WTC11 (cell line): ENCODE measurements around the gene FAM9A. TPM values are rescaled to one million over a fixed set of nuclear protein-coding genes. Genes with fewer than 3 reads are reported as not detected.

ENCODE experiments used
- ATAC-seq: fragments of 200-7000 bp; cut with Tn5 transposase; 2 replicates; pipeline ENCODE4 v1.10.0; 2021; ENCODE audit warnings: mild to moderate bottlenecking, moderate library complexity
- CTCF ChIA-PET: fragments of 300-600 bp; sonication (Branson Sonifier 250); formaldehyde crosslinking; loops from one replicate; lab custom pipeline; 2021; ENCODE audit warnings: antibody characterized with exemption; lab: Charles Lee
- POLR2A ChIA-PET: fragments of 350-600 bp; sonication (Branson Sonifier 250); formaldehyde crosslinking; loops from one replicate; lab custom pipeline; 2021; ENCODE audit warnings: antibody characterized with exemption; lab: Charles Lee
- DNase-seq: peaks from one replicate; pipeline ENCODE4 v3.0.0; 2021; ENCODE audit warnings: low spot score
- H3K27ac Mint-ChIP-seq: 2 replicates; pipeline ENCODE4 v1.8.0; 2021; ENCODE audit warnings: mixed read lengths
- H3K27me3 Mint-ChIP-seq: 2 replicates; pipeline ENCODE4 v1.8.0; 2021; ENCODE audit warnings: low read depth, mild to moderate bottlenecking, moderate library complexity, mixed read lengths
- H3K36me3 Mint-ChIP-seq: 2 replicates; pipeline ENCODE4 v1.8.0; 2021; ENCODE audit warnings: mixed read lengths
- H3K4me1 Mint-ChIP-seq: 2 replicates; pipeline ENCODE4 v1.8.0; 2022; ENCODE audit warnings: mixed read lengths
- H3K4me3 Mint-ChIP-seq: 2 replicates; pipeline ENCODE4 v1.8.0; 2021; ENCODE audit warnings: mild to moderate bottlenecking, moderate library complexity, mixed read lengths
- H3K9me3 Mint-ChIP-seq: 2 replicates; pipeline ENCODE4 v1.8.0; 2021; ENCODE audit warnings: mixed read lengths
- ATF3 ChIP-seq: sonication (generic); formaldehyde crosslinking; conservative IDR thresholded peaks from 2 replicates; pipeline ENCODE4 v1.8.1; 2022; ENCODE audit warnings: mild to moderate bottlenecking, missing genetic modification reagents
- CDX4 ChIP-seq: fragments of 250-450 bp; sonication (Bioruptor Pico); IDR thresholded peaks from 2 replicates; pipeline ENCODE4 v1.9.0; 2021; ENCODE audit warnings: moderate library complexity, mild to moderate bottlenecking, inconsistent platforms, borderline replicate concordance
- CREB1 ChIP-seq: sonication (generic); formaldehyde crosslinking; IDR thresholded peaks from 2 replicates; pipeline ENCODE4 v1.8.0; 2023; ENCODE audit warnings: mild to moderate bottlenecking, missing genetic modification reagents
- CTCF ChIP-seq: fragments of 200-600 bp; IDR thresholded peaks from 2 replicates; pipeline ENCODE4 v1.8.0; 2022; ENCODE audit warnings: antibody characterized with exemption
- E2F4 ChIP-seq: sonication (generic); formaldehyde crosslinking; IDR thresholded peaks from 2 replicates; pipeline ENCODE4 v1.8.1; 2022; ENCODE audit warnings: low read depth, mild to moderate bottlenecking, moderate library complexity, missing genetic modification reagents, borderline replicate concordance
- E2F5 ChIP-seq: sonication (generic); formaldehyde crosslinking; IDR thresholded peaks from 2 replicates; pipeline ENCODE4 v1.8.1; 2022; ENCODE audit warnings: mild to moderate bottlenecking, moderate library complexity, missing genetic modification reagents
- EMX1 ChIP-seq: fragments of 250-450 bp; sonication (Bioruptor Pico); IDR thresholded peaks from 2 replicates; pipeline ENCODE4 v1.8.0; 2021; ENCODE audit warnings: mild to moderate bottlenecking
- ESRRA ChIP-seq: sonication (generic); formaldehyde crosslinking; IDR thresholded peaks from 2 replicates; pipeline ENCODE4 v1.8.1; 2022; ENCODE audit warnings: mild to moderate bottlenecking, missing genetic modification reagents, borderline replicate concordance
- ETV6 ChIP-seq: sonication (generic); formaldehyde crosslinking; IDR thresholded peaks from 2 replicates; pipeline ENCODE4 v1.8.1; 2022; ENCODE audit warnings: mild to moderate bottlenecking, missing genetic modification reagents
- GRHL2 ChIP-seq: fragments of 250-450 bp; sonication (Bioruptor Pico); IDR thresholded peaks from 2 replicates; pipeline ENCODE4 v1.8.0; 2022; ENCODE audit warnings: mild to moderate bottlenecking, moderate library complexity; ENCODE audit not compliant: insufficient replicate concordance, severe bottlenecking
- GTF2I ChIP-seq: fragments of 250-450 bp; sonication (Bioruptor Pico); conservative IDR thresholded peaks from 2 replicates; pipeline ENCODE4 v1.4.0; 2021; ENCODE audit warnings: mild to moderate bottlenecking
- HMGA2 ChIP-seq: fragments of 250-450 bp; sonication (Bioruptor Pico); IDR thresholded peaks from 2 replicates; pipeline ENCODE4 v1.4.0; 2021; ENCODE audit warnings: mild to moderate bottlenecking, moderate library complexity
- OVOL2 ChIP-seq: fragments of 250-450 bp; sonication (Bioruptor Pico); IDR thresholded peaks from 2 replicates; pipeline ENCODE4 v1.9.0; 2021; ENCODE audit warnings: mild to moderate bottlenecking, borderline replicate concordance
- PRDM15 ChIP-seq: sonication (generic); formaldehyde crosslinking; IDR thresholded peaks from 2 replicates; pipeline ENCODE4 v1.8.0; 2022; ENCODE audit warnings: missing genetic modification reagents
- TEAD4 ChIP-seq: sonication (generic); formaldehyde crosslinking; IDR thresholded peaks from 2 replicates; pipeline ENCODE4 v1.8.0; 2022; ENCODE audit warnings: mild to moderate bottlenecking, missing genetic modification reagents
- TP53 ChIP-seq: sonication (generic); formaldehyde crosslinking; IDR thresholded peaks from 2 replicates; pipeline ENCODE4 v1.8.1; 2023; ENCODE audit warnings: mild to moderate bottlenecking, missing genetic modification reagents
- ZNF121 ChIP-seq: sonication (generic); formaldehyde crosslinking; IDR thresholded peaks from 2 replicates; pipeline ENCODE4 v1.8.0; 2023; ENCODE audit warnings: missing genetic modification reagents
- ZNF138 ChIP-seq: sonication (generic); formaldehyde crosslinking; conservative IDR thresholded peaks from 2 replicates; pipeline ENCODE4 v1.8.1; 2022; ENCODE audit warnings: mild to moderate bottlenecking, moderate library complexity, missing genetic modification reagents
- ZNF219 ChIP-seq: sonication (generic); formaldehyde crosslinking; IDR thresholded peaks from 2 replicates; pipeline ENCODE4 v1.8.0; 2023; ENCODE audit warnings: missing genetic modification reagents, mild to moderate bottlenecking, borderline replicate concordance
- ZNF263 ChIP-seq: sonication (generic); formaldehyde crosslinking; IDR thresholded peaks from 2 replicates; pipeline ENCODE4 v1.8.1; 2022; ENCODE audit warnings: low read depth, mild to moderate bottlenecking, moderate library complexity, missing genetic modification reagents
- ZNF317 ChIP-seq: sonication (generic); formaldehyde crosslinking; IDR thresholded peaks from 2 replicates; pipeline ENCODE4 v1.8.1; 2023; ENCODE audit warnings: low read depth, mild to moderate bottlenecking, moderate library complexity, missing genetic modification reagents, borderline replicate concordance
- ZNF532 ChIP-seq: fragments of 250-450 bp; sonication (Bioruptor Pico); IDR thresholded peaks from 2 replicates; pipeline ENCODE4 v1.9.0; 2021; ENCODE audit warnings: mild to moderate bottlenecking, borderline replicate concordance
- total RNA-seq: library from RNA; stranded (reverse); gene quantifications from 3 replicates; pipeline ENCODE4 v1.2.3, GENCODE V29; 2021

Gene FAM9A
- total RNA-seq, 1 experiment from 2014 or later: not detected

- TF ChIP-seq PRDM15 (no peak), ZNF263 (CRISPR knock-in tag) (no peak)
Measured at GRCh38 chrX:8823698-8824097, 22.5 kb upstream of the FAM9A start (continued).

- ChIA-PET CTCF (interaction anchor here (0.7 to 1.8 kb wide), 7 partner anchors 15 to 879 kb away, joined by 3 to 23 read pairs (median 4); no protein-coding TSS in a partner anchor), POLR2A (no interaction called here)
- no peaks in the 10 kb centered on the region for H3K36me3 Mint-ChIP-seq
- peaks cover 8% of the 10 kb centered on the region for H3K4me1 Mint-ChIP-seq
- H3K9me3 Mint-ChIP-seq: no peaks in the 10 kb centered on the region
- no peaks in the 10 kb centered on the region for H3K27me3 Mint-ChIP-seq
- no peak for TF ChIP-seq ETV6
- no peak for TF ChIP-seq ZNF317 (CRISPR knock-in tag)
- no peak for TF ChIP-seq EMX1 (CRISPR knock-in tag)
- TF ChIP-seq TP53: no peak
- no peak for TF ChIP-seq GRHL2 (CRISPR knock-in tag)
- no peak for TF ChIP-seq CDX4 (CRISPR knock-in tag)
- no peak for TF ChIP-seq HMGA2
- no peak for TF ChIP-seq CREB1 (CRISPR knock-in tag)
- no peak for TF ChIP-seq ZNF532 (CRISPR knock-in tag)
- no peak for TF ChIP-seq ATF3 (CRISPR knock-in tag)
- TF ChIP-seq ZNF121 (CRISPR knock-in tag): no peak
- no peak for TF ChIP-seq E2F5 (CRISPR knock-in tag)
- no peak for TF ChIP-seq ESRRA (CRISPR knock-in tag)
- no peak for TF ChIP-seq OVOL2 (CRISPR knock-in tag)
- TF ChIP-seq CTCF: no peak
- no peak for TF ChIP-seq GTF2I (CRISPR knock-in tag)
- TF ChIP-seq E2F4 (CRISPR knock-in tag): no peak
- no peak for TF ChIP-seq ZNF138
- TF ChIP-seq ZNF219 (CRISPR knock-in tag): no peak
- no peak for TF ChIP-seq TEAD4 (CRISPR knock-in tag)
- H3K4me3 Mint-ChIP-seq: no peak overlapping the region
- no peak overlapping the region for H3K27ac Mint-ChIP-seq
- DNase-seq (no peak), ATAC-seq (no peak)
Measured at GRCh38 chrX:8822002-8822401, 20.8 kb upstream of the FAM9A start.
